Fibroblast of skin of back (primary cell): Measurements from ENCODE around the gene AP5Z1.

Source experiments
- DNase-seq: peaks from one replicate; pipeline ENCODE4 v3.0.0-alpha.2; 2013

AP5Z1 gene

GRCh38 chr7:4745971-4746919, 29.2 kb upstream of the AP5Z1 start:
- DNase-seq: peak; percentile 75

DNA sequence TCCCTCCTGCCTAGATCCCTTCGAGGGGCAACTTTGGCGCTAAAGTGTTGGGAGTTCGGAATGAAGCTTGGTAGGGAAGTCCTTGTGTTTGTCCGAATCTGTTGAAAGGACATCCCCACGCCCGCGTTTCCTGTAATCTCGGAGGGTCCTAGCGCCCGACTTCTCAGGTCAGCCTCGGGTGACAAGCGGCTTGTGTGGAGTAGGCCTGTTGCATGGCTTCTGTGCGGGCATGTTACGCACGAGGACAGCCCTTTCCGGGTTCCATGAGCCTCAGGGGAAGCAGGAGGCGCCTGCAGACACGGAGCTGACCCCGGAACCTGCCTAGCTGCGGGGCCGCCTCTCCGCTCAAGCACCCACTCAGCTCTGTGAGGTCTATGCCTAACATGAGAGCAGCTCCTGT, 28.4 kb upstream of the AP5Z1 start:
- no peak for DNase-seq

DNA sequence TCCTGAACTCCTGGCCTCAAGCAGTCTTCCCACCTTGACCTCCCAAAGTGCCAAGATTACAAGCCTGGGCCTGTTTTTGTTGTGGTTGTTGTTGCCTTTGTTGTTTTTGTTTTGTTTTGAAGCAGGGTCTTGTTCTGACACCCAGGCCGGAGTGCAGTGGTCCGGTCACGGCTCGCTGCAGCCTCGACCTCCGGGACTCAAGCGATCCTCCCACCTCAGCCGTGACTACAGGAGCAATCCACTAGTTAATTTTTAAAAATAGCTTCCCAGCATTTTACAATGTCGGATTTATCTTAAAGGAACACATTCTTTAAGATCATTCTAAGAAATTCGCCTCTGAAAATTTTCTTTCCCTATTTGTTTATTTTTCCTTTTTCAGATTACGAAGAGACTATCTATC, 27.7 kb upstream of the AP5Z1 start:
- no peak for DNase-seq

DNA sequence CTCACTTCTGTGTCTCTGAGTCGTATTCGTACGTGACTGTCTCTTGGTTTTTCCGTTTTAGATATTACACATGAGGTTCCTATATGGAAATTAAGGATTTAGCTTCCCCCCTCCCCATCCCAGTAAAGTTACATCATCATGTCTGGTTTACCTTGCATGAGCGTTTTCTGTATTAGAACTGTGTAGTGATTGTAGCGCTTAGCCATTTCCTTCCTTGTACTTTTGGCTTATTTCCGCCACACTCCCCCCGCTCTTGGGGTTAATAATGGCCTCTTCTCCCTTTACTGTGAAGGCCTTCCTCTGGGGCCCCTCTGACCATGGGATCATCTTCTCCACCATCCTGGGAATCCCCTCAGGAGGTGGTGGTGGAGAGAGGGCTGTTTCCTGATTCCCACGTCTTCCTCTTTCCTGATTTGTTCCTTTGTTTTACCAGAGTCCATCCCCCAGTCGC, 27.2 kb upstream of the AP5Z1 start:
- no peak for DNase-seq

- DNase-seq: no peak
These were observed 26.1 kb upstream of the AP5Z1 start for GRCh38 chr7:4749363-4749762.

GRCh38 chr7:4749798-4750197, 25.6 kb upstream of the AP5Z1 start:
- DNase-seq: no peak

- DNase-seq: no peak
These were observed 23.9 kb upstream of the AP5Z1 start for GRCh38 chr7:4751398-4751947.

DNA sequence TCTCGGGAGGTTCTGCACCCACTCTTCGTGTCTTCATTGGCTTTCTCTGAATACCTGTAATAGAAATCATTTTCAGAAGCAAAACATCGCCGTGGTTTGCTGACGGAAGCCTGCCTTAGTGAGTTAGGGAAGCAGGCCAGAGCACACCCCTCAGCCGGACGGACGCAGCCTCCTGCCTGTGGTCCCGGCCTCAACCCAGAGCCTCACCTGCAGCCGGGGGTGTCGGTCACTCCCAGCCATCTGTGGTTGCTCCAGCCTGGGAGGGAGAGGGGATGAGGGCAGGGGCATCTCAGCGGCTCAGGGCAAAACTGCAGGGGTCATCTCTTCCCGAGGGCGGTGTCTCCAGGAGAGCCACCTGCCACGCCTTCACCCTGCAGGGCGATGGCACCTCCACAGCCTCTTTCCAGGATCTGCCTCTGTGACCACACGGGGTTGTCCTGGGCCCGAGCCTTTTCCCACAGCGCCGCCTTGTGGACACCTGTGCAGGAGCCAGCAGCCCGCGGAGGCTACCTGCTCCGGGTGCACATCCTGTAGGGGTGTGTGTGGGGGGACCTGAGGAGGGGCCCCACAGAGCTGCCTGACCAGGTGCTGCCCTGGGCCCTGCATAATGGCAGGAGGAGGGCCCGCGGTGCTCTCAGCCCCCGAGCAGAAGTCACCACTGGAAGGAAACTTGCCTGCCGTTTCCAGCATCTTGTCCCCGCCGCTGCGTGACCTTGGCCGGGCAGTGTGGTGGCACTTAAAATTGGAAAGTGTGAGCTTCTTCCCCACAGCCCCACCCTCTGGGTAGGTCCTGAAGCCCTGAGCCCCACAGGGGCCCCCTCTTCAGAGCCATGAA, 21.6 kb upstream of the AP5Z1 start:
- DNase-seq: peak; percentile 44

DNA sequence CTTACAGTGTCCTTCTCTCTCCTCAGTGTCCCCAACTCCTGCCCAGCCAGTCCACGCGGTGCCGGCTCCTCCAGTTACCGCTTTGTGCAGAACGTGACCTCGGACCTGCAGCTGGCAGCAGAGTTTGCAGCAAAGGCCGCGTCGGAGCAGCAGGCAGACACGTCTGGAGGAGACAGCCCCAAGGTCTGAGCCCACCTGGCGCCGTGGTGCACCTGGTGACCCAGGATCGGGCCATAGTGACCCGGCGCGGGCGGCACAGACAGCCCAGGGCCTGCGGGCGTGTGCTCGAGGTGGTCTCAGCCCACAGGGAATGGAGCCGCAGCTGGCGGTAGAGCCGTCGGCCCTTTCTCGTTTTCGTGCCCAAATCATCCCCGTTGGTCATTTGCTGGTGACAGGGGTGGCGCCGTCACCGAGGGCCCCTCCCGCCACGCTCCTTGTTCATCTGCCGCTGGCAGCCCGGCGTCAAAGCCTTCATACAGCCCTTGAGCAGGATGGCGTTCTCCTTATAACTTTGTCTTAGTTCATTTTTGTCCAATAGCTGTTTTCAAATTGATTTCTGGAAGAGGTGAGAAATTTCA, 20.9 kb upstream of the AP5Z1 start:
- no peak for DNase-seq

DNA sequence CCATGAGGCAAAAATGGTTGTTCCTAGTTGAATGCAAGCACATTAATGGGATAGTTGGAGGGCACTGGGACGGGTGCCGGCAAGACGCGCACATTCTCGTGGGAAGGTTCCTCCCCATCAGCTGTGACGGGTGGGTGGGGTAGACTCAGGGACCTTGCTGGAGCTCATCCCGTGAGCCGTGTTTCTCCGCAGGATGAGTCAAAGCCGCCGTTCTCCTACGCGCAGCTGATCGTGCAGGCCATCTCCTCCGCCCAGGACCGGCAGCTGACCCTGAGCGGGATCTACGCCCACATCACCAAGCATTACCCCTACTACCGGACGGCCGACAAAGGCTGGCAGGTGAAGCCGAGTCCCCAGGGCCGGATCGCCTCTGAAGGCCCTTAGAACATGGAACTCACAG, 20.4 kb upstream of the AP5Z1 start:
- DNase-seq: no peak

GRCh38 chr7:4758111-4758510, 17.3 kb upstream of the AP5Z1 start:
- no peak for DNase-seq

DNA sequence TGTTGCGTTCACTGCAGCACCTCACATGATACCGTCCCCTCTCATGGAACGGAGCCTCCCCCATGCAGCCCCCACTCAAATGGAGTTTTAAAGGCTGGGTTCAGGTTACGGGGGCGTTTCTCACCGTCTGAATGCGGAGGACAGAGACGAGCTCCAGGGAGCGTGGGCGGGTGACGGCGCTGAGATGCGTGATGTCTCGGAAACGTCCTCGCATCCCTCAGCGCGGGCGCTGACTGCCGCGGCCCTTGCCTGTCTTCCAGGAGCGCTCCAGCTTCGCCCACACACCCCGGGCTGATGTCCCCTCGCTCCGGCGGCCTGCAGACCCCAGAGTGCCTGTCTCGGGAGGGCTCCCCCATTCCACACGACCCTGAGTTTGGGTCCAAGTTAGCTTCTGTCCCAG, 16.6 kb upstream of the AP5Z1 start:
- DNase-seq: no peak

GRCh38 chr7:4759211-4759610, 16.2 kb upstream of the AP5Z1 start:
- no peak for DNase-seq

- no peak for DNase-seq
These were observed 14.5 kb upstream of the AP5Z1 start for GRCh38 chr7:4760952-4761351.

DNA sequence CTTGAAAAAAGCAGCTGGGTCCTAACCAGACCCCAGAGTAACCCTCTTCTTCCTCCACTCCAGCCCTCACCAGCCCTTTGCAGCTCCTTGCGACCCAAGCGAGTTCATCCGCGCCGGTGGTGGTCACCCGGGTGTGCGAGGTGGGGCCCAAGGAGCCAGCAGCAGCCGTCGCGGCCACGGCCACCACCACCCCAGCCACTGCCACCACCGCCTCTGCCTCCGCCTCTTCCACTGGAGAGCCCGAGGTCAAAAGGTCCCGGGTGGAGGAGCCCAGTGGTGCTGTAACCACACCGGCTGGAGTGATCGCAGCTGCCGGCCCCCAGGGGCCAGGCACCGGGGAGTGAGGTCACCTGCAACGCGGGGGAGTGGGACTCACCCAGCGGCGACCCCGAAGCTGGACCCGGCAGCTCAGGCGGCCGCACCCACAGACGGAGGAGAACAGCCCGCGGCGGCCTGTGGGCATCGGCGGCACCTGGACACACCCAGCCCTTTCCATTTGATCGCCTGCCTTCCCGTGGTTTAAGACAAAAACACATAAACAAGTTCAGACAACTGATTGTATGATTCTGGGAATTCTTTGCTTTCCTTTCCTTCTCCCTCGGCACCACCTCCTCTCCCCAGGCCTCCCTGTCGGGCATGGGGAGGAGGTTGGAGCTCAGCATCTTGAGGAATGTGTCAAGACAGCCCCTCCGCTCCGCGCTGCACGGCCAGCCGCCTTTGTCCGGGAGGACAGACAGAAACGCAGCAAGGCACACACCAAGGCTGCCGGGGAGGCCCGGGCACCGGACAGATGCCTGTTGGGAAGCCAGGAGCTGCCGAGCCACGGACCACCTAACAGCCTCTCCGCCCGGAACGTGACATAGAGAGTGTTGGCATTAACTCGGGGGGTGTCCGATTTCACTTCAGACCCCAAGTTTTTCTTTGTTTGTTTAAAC, 13.0 kb upstream of the AP5Z1 start:
- DNase-seq: no peak

DNA sequence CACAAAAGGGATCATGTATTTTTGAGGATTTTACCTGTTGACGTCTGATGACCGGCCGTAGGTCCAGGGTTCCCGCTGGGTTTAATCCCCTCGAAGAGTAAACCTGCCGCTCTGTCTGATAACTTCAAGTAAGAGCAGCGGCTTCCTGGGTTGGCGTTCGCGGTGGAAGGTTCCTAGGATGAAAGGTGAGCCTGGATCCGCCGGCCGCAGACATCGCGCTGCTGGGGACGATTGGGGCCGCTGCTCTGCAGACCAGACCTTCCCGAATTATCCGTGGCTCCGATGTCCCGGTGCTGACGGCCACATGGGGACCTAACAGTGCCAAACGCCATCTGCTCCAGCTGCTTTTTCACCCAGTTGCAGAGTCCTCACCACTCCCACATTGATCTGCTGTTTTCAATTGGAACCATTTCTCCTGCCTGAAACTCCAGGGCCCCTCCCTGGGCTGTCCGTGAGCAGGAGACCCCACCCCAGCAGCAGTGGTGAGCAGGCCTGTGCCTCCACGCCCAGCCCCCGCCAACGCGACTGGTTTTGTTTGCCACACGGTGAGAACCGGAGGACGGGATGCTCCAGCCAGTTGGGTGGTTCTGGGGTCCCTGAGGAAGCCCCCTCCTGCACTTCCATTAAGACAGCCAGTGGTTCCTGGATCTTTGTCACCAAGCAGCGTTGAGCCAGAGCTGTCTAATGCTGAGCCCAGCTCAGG, 12.2 kb upstream of the AP5Z1 start:
- no peak for DNase-seq

DNA sequence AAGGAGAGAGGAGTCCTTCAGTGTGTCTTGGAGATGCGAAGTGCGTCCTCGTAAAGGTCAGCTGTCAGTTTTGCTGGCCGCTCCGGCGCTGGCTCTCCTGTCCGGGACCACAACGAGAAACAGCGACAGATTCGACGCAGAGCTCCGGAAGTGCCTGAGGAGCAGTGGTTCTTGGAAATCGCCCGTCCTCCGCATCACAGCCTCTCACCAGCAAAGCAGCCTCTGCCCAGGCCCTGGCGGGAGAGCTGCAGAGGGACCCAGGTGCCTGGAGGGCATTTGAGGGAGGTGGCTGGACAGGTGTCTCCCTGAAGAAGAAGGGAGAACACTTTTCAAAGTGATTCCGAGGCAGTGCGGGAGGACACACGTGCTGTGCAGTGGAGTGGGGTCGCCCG, 11.6 kb upstream of the AP5Z1 start:
- DNase-seq: no peak

- no peak for DNase-seq
These were observed 10.9 kb upstream of the AP5Z1 start for GRCh38 chr7:4764402-4765007.

DNA sequence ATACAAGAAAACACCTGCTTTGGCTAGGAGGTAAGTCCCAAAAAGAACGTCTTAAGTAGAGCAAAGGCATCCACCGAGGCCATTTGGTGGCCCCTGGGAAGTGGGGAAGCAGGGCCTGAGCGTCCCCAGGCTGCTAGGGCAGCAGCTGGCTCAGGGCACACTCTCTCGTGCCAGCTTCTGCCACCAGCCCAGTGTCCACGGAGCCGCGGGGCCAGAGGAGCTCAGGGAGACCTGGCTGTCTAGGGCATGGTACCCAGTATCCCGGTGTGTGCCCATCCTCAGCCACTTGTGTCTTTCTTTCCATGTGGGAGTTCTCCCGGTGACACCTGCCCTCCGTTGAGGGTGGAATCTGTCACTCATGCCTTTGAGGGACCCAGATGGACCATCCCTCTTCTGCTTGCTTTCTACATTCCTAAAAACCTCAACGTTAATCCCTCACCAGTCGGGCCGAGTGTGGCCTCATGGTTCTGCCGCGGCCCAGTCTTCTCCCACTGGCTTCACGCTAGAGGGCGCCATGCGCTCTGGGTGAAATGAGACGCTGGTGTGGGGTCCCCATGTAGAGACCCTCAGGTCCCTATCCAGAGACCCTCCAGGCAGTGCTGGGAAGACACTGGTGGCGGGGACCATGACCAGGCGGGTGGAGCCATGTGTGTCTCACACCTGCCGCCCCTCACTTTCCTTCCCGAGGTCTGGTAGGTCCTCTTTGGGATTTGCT, 9.5 kb upstream of the AP5Z1 start:
- DNase-seq: no peak
